Activated CD4-positive, alpha-beta T cell treated with anti-CD3 and anti-CD28 coated beads, Interleukin-2, amount 50 U/mL, for 24 hours (primary cell): Measurements from ENCODE around the gene FGGY.
"Not testable (repeated sequence)": the region's sequence is repeated elsewhere in the genome, so short reads cannot be mapped to it uniquely, and the experiment has no call there.

ENCODE experiments used
- DNase-seq, 2 donors: peaks; one replicate each; pipeline ENCODE4 v3.0.0-alpha.2; 2020; ENCODE audit warnings: low read depth in 1 of 2, low spot score in 1 of 2

FGGY gene

GRCh38 chr1:59478822-59479221, 181.9 kb downstream of the FGGY start:
- DNase-seq = no peak

GRCh38 chr1:59480188-59480888, 183.4 kb downstream of the FGGY start:
- DNase-seq = no peak

GRCh38 chr1:59481881-59482505, 185.1 kb downstream of the FGGY start:
- DNase-seq = no peak

GRCh38 chr1:59482986-59483385, 186.1 kb downstream of the FGGY start:
- no peak for DNase-seq

- DNase-seq = no peak
Measured at GRCh38 chr1:59484096-59484495, 187.2 kb downstream of the FGGY start.

- DNase-seq = no peak
Measured at GRCh38 chr1:59485171-59485570, 188.3 kb downstream of the FGGY start.

- no peak for DNase-seq
Measured at GRCh38 chr1:59485949-59486348, 189.1 kb downstream of the FGGY start.

GRCh38 chr1:59486615-59487014, 189.7 kb downstream of the FGGY start:
- no peak for DNase-seq

- DNase-seq = no peak
Measured at GRCh38 chr1:59487335-59488031, 190.6 kb downstream of the FGGY start.

- no peak for DNase-seq
Measured at GRCh38 chr1:59492500-59492899, 195.6 kb downstream of the FGGY start.

- DNase-seq = no peak
Measured at GRCh38 chr1:59494145-59494833, 197.4 kb downstream of the FGGY start.

GRCh38 chr1:59496156-59496555, 199.3 kb downstream of the FGGY start:
- not testable (repeated sequence) for DNase-seq

GRCh38 chr1:59497616-59498015, 200.7 kb downstream of the FGGY start:
- no peak for DNase-seq

GRCh38 chr1:59498640-59499039, 201.7 kb downstream of the FGGY start:
- no peak for DNase-seq

- no peak for DNase-seq
Measured at GRCh38 chr1:59499273-59499942, 202.5 kb downstream of the FGGY start.

- DNase-seq = no peak
Measured at GRCh38 chr1:59499943-59500569, 203.2 kb downstream of the FGGY start.

GRCh38 chr1:59500950-59501742, 204.3 kb downstream of the FGGY start:
- no peak for DNase-seq

- DNase-seq = no peak
Measured at GRCh38 chr1:59502009-59502691, 205.3 kb downstream of the FGGY start.

GRCh38 chr1:59504276-59504675, 207.4 kb downstream of the FGGY start:
- no peak for DNase-seq
